GM20431 (cell line): ENCODE data around the gene PCMTD2.

Experiments used
- in situ Hi-C: fragments of 300-500 bp; cut with MseI, MboI; formaldehyde crosslinking; loops from one replicate; pipeline ENCODE4 v1.15.0; 2020; ENCODE audit warnings: low sequenced_read_pairs; ENCODE audit not compliant: unreplicated experiment

The PCMTD2 gene

DNA sequence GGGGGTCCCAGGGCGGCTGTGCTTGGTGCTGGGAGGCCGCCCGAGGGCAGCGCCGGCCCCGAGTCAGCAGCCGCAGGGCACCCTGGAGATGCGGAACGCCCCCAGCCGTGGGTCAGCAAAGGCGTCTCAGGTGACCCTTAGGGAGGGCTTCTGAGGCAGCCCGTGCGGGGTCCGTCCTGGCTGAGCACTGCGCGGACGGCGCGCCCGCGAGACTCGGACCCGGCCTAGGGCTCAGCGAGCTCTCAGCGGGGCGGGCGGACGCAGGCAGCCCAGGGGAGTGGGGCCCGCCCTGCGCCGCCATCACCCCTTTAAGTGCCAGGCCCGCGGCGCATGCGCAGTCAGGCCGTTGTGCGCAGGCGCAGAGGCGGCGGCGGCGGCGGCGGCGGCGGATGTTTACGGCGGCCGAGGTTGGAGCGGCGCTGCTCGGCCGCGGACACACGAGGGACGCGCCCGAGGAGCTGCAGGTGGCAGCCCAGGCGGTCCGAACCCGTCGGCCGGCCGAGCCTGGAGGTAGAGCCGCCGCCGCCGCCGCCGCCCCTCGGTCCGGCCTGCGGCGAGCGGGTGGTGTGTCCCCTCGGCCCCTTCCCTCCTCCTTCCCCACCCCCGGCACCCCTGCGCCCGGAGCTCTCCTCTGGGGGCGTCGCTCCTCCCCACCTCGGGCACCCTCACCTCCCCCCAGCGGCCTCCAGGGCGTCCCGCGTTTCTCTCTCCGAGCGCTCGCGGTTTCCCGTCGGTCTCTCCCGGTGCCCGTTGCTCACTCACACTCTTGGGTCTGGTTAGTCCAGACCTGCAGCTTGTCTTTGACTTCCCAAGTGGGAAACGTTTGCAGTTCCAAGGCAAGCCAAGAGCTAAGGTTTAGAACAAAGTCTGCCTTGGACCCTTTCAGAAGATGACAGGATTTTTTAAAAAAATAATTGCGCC, at the start of gene PCMTD2:
PCMTD2 (plus strand) TSS at position 388 of the 921 bp plus-strand sequence. CDS start 4,218 bp downstream, outside the sequence.
- in situ Hi-C loops, result no loop called here

DNA sequence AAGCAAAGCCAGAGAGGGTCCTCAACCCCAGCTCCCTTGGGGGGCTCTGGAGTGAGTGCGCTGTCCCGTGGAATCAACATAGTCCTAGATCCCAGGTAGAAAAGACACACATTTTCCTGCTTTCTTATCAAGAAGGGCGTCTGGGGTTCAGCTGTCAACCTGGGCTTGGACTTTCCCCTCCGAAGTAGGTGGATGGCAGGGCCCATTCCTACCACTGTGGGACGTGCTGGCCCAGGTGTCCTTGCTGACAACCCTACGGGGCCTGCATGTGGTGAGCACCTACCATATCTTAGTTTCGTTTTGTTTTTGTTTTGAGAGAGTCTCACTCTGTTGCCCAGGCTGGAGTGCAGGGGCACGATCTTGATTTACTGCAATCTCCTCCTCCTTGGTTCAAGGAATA, 48.9 kb upstream of the PCMTD2 start:
- in situ Hi-C loops, result no loop called here

DNA sequence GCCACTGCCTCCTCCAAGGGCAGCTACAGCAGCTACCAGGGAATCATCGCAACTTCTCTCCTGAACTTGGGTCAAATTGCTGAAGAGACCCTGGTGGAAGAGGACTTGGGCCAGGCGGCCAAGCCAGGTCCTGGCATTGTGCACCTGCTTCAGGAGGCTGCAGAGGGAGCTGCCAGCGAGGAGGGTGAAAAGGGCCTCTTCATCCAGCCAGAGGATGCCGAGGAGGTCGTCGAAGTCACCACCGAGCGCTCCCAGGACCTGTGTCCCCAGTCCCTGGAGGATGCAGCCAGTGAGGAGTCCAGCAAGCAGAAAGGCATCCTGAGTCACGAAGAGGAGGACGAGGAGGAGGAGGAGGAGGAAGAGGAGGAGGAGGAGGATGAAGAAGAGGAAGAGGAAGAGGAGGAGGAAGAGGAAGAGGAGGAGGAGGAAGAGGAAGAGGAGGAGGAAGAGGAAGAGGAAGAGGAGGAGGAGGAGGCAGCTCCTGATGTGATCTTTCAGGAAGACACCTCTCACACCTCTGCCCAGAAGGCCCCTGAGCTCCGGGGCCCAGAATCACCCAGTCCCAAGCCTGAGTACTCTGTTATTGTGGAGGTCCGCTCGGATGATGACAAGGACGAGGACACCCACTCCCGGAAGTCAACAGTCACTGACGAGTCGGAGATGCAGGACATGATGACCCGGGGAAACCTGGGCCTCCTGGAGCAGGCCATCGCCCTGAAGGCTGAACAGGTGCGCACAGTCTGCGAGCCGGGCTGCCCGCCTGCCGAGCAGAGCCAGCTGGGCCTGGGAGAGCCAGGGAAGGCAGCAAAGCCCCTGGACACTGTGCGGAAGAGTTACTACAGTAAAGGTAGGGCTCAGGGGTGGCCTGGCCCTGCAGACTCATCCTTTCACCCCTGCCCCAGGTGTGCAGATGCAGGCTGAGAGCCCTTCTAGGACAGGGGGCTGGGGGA, 47.6 kb upstream of the PCMTD2 start:
- in situ Hi-C loops, result no loop called here

GRCh38 chr20:64209148-64209547, 46.4 kb upstream of the PCMTD2 start:
- in situ Hi-C loops, result no loop called here

DNA sequence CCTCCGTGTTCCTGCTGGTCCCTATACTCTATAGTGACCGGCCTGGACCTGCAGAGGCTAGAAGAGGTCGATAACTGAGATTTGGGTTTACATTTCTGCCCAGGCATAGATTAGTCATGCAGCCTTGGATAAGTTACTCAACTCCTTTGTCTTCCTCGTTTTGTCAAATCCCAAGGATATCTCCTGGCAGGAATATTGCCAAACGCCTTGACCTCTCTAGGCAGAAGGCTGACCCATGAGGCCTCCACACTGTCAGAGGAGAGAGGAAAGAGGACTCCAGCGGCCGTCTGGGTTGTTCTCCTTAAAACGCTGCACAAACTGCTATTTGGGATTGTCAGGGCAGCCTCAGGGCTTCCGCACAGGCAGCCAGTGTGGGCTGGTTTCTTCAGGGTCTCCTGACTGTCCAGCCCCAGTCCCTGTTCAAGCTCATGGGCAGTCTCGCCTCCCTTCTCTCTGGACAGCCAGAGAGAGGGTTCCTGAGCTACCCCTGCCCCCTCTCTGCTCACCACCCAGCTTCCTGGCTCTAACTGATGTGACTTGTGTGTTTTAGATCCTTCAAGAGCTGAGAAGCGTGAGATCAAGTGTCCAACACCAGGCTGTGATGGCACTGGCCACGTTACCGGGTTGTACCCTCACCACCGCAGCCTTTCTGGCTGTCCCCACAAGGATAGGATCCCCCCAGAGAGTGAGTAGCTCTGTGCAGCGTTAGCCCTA, 44.7 kb upstream of the PCMTD2 start:
- in situ Hi-C loops, result no loop called here

- in situ Hi-C loops, result no loop called here
These were observed 43.5 kb upstream of the PCMTD2 start for GRCh38 chr20:64211874-64212658.

GRCh38 chr20:64212755-64213154, 42.8 kb upstream of the PCMTD2 start:
- in situ Hi-C loops, result no loop called here

GRCh38 chr20:64214113-64214512, 41.4 kb upstream of the PCMTD2 start:
- in situ Hi-C loops, result no loop called here

- in situ Hi-C loops, result no loop called here
These were observed 40.6 kb upstream of the PCMTD2 start for GRCh38 chr20:64214952-64215351.

GRCh38 chr20:64216036-64216435, 39.5 kb upstream of the PCMTD2 start:
- in situ Hi-C loops, result no loop called here

DNA sequence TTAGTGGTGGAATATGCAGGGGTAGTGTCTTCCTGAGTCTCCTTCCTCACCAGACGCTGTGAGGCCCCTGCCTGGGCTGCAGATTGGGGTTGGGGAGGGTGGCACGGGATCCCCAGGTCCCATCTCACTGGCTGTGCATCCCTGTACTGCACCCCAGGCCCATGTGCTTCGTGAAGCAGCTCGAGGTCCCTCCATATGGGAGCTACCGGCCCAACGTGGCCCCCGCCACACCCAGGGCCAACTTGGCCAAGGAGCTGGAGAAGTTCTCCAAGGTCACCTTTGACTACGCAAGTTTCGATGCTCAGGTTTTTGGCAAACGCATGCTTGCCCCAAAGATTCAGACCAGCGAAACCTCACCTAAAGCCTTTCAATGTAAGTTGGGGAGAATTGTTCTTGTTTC, 38.6 kb upstream of the PCMTD2 start:
- in situ Hi-C loops, result no loop called here

- in situ Hi-C loops, result no loop called here
These were observed 37.9 kb upstream of the PCMTD2 start for GRCh38 chr20:64217539-64218221.

DNA sequence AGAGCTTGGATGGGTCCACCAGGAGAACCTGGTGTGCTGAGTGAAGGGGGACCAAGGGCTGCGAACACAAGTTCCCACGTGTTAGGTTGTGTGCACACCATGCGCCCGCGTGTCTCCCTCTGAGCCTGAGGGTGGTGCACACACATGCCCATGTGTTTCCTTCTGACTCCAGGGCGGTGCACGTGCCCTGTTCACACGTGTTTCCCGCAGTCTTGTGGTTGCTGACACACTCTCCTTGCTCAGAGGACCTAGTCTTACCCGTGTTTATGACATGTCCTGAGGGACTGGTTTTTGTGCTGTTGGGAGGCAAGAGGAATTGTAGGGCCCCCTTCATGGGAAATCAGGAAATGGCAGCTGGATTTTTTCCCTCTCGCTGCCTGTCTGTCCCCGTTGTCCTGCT, 36.3 kb upstream of the PCMTD2 start:
- in situ Hi-C loops, result no loop called here

GRCh38 chr20:64219730-64220129, 35.8 kb upstream of the PCMTD2 start:
- in situ Hi-C loops, result no loop called here

GRCh38 chr20:64220420-64220819, 35.1 kb upstream of the PCMTD2 start:
- in situ Hi-C loops, result no loop called here

DNA sequence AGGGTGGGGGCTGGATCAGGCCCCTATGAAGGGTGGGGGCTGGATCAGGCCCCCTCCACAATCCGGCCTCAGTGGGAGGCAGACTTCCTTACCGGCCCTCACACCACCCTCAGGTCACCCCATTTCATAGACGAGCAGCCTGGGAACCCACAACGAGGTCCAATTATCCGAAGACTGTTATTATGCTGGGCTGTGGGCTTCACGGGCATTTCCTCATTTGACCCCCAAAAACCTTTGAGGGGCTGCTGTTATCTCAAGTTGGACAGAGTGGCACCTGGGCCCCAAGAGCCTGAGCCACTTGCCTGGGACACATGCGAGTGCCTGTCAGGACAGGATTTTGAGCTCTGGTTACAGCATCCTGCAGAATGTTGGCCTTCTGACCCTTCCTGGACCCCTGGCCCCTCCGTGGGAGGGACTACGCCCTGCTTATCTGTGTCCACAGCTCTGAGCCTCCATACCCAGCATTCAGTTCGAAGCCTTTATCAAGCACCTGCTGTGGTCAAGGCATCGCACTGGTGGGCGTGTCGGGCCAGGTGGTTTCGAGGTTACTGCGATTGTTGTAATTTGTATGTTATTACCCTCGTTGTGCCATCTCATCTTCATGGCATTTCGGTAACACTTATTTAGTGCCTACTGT, 34.5 kb upstream of the PCMTD2 start:
- in situ Hi-C loops, result no loop called here

- in situ Hi-C loops, result no loop called here
These were observed 33.2 kb upstream of the PCMTD2 start for GRCh38 chr20:64222291-64222735.

GRCh38 chr20:64222851-64223525, 32.6 kb upstream of the PCMTD2 start:
- in situ Hi-C loops, result no loop called here
